GM18861 (cell line): Measurements from ENCODE around the gene CNOT6L.
"Not testable (repeated sequence)": the region's sequence is repeated elsewhere in the genome, so short reads cannot be mapped to it uniquely, and the experiment has no call there.

Source experiments
- ATAC-seq: cut with Tn5 transposase; IDR thresholded peaks from one replicate; pipeline ENCODE4 v1.9.1; 2021; ENCODE audit not compliant: unreplicated experiment

CNOT6L gene

DNA sequence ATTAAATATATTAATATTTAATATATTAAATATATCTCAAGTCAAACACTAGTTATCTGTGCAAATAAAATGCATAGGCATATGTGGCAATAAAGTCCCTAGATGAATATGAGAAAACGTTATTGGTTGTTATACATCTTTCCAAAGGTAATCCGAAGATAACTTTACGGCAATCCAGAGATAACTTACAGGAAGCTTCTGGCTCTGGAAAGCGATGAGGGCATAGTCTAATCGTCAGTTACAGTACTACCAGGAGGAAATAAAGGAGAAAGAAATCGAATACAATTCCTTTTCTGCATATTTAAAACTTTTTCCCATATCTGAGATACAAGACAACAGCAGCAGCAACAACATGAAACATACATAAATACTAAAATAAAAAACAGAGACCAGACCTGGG, 35.3 kb downstream of the CNOT6L start:
- no peak for ATAC-seq

DNA sequence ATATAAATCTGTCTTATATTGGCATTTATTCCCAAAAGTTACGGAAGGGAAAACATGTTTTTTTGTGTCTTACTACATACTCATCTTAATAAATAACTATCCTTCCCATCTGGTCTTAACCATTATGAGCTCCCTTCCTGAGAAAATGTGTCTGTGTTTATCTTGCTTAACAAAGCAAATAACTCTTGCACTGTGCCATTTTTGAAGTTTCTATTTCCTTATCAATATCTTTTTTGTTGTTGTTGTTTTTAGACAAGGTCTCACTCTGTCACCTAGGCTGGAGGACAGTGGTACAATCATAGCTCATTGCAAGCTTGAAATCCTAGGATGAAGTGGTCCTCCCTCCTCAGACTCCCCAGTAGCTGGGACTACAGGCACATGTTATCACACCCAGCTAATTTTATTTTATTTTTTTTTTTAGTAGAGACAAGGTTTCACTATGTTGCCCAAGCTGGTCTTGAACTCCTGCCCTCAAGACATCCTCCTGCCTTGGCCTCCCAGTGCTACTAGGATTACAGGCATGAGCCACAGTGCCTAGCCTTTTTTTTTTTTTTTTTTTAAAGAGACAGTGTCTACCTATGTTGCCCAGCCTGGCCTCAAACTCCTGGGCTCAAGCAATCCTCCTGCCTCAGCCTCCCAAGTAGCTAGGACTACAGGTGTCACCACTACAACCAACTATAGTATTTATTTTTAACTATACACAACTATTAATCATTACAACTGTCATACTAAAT, 36.9 kb downstream of the CNOT6L start:
- ATAC-seq, result no peak

DNA sequence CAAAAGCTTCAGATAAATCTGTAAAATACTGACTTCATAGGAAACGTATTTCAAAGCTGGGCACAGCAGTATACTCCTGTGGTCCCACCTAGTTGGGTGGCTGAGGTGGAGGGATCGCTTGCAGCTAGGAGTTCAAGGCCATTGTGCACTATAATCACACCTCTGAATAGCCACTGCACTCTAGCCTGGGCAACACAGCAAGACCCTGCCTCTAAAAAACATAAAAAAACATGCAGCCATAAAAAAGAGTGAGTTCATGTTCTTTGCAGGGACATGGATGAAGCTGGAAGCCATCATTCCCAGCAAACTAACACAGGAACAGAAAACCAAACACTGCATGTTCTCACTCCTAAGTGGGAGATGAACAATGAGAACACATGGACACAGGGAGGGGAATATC, 38.4 kb downstream of the CNOT6L start:
- ATAC-seq, result not testable (repeated sequence)

DNA sequence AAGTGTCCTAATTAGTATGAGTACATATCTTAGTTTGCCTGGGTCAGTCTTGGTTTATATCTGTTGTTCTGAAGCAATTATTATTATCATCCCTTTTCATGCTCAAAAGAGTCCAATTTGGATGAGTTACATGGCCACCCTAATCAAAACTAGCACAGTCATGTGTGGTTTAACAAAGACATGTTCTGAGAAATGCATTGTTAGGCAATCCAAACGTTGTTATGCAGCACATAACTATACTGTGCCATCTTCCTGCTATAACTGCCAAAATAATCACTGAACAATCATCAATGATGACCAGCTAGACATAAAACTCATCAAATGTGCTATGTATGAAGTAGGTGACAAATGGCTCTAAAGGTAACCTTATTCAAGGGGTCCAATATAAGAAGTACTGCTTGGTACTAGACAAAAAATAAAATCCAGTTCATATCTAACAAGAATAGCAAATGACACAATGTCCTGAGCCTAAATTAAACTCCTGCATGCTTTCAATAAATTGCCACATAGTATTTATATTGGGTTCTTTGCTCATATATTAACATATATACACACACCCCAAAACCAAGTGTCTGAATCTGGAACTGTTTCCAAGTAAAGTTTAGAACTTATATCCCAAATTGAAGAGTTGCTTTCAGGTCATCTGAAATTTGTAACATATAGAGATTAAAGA, 41.9 kb downstream of the CNOT6L start:
- ATAC-seq, result no peak

GRCh38 chr4:77776182-77777134, 42.7 kb downstream of the CNOT6L start:
- no peak for ATAC-seq

- ATAC-seq, result no peak
These were observed 46.1 kb downstream of the CNOT6L start for GRCh38 chr4:77773101-77773500.

GRCh38 chr4:77771566-77771965, 47.6 kb downstream of the CNOT6L start:
- no peak for ATAC-seq

DNA sequence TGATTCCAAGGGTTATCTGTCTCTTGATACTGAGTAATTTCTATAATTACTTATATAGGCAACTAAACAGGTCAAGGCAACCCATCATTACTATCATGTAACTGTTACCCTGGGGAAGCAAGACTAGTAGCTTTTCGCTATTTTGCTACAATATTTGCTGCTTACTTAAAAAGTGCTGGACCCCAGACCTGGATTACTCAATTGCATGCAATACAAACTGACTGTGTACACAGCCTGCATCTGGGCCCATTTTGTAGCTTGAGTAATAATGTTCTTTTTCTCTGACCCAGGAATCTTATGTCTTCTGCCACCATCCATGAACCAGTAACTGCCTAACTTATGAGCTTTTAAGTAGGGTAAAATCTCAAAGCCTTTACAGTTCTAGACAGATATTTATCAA, 53.4 kb downstream of the CNOT6L start:
- no peak for ATAC-seq

GRCh38 chr4:77762531-77762930, 56.6 kb downstream of the CNOT6L start:
- no peak for ATAC-seq

- ATAC-seq, result no peak
These were observed 57.6 kb downstream of the CNOT6L start for GRCh38 chr4:77761595-77761994.

DNA sequence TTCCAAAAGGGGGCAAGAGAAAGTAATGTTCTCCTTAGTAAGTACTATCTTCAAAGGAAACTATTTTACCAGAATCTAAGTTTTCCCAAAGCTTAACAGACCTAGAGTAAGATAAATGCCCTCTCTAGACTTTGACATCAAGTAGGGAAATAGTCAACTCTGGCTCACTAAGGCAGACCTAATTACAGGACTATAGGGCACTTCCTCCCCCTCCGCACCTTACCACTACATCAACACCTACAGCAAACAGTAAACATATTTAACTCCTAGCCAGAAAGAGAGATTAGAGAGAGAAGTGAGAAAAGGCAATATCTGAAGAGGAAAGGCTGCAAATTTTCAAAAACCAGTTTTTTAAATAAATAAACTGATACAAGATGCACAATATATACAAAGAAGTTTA, 60.4 kb downstream of the CNOT6L start:
- no peak for ATAC-seq

DNA sequence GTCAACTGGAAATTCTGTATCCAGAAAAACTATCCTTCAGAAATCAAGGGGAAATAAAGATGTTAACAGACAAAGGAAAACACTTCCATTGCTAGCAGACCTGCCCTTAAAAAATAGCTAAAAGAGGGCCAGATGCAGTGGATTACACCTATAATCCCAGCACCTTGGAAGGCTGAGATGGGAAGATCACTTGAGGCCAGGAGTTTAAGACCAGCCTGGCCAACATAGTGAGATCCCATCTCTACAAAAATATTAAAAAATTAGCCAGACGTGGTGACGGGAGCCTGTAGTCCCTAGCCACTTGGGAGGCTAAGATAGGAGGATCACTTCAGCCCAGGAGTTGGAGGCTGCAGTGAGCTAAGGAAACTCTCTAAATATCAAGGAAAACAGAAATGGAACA, 67.4 kb downstream of the CNOT6L start:
- no peak for ATAC-seq

- no peak for ATAC-seq
These were observed 73.4 kb downstream of the CNOT6L start for GRCh38 chr4:77745792-77746191.

DNA sequence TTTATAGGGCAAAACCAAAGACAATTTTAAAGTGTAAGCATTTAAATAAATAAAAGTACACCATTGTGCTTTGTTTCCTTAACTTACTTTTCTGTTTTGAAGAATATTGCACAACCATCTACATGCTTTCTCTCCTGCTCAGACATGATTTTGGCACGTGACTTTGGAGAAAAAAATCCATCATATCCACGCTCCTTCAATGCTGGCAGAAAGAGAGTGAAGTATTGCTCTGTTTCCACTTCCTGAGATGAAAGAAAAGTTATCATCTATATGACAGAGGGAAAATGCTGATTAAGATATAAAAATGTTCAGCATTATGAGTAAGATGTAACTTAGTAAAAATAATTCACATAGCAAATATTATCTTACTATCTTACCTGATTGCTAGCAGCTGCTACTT, 77.1 kb downstream of the CNOT6L start:
- no peak for ATAC-seq

DNA sequence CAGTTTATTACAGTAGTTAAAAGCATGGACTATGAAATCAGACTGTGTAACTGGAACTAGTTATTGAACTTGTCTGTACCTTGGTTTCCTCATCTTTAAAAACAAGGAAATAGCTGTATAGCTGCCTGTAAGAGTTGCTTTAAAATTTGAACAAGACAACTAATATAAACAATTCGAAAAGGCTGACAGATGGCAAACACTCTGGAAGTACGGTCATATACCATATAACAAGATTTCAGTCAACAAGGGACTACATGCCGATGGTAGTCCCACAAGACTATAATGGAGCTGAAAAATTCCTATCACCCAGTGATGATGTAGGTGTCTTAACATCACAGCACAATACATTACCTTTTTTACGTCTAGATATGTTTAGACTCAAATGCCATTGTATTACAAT, 78.7 kb downstream of the CNOT6L start:
- no peak for ATAC-seq

DNA sequence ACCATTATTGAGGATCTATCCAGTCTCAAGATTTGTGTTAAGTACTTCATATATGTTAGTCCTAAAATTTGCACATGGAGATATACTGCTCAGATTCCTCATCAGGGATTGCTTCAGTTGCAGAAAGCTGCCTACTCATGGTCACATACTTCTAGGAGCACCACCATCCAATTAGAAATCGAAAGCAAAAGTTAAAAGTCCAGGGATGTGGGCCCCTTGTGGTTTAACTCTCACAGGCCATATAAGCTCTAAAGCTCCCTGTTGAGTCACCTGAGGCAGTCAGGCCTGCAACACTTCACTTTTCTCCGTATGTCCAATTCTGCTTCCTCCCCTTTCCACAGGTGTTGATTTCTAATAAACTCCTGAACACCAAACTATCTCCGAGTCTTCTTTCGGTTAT, 84.2 kb downstream of the CNOT6L start:
- peak; percentile 90 for ATAC-seq

GRCh38 chr4:77731656-77732055, 87.5 kb downstream of the CNOT6L start:
- ATAC-seq, result no peak

DNA sequence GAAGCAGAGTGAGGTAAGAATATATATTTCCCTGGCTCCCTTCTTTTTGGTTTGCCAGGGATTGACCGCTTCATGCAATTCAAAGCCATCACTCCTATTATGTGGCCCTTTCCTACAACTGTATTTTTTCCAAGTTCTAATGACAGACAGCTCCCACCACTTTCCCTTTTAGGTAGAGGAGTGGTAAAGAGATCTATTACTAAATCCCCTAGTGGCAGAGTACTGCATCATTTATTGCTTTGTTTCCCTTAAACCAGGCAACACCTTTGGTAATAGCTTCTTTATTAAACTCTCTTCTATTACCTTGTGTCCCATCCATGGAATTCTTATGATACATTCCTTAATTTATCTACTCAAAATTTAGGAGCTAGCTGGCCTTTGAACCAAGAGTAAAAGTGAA, 90.7 kb downstream of the CNOT6L start:
- no peak for ATAC-seq

DNA sequence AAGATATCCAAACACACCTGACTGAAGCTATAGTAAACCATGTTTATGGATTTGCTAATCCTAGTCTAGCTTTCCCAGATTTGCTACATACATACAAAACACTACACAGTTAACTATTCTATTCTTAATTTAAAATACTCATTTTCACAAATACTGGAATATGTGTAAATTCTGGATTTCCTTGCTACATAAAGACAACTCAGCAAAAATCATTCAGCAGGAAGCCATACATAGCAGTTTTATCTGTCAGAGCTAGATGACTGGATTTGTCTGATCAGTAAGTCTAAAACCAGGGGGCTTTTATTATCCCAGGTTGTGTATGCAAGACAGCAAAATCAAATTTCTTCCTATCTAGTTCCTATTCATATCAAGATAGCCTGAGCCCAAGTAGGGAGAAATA, 98.1 kb downstream of the CNOT6L start:
- ATAC-seq, result no peak

GRCh38 chr4:77718500-77718899, 100.7 kb downstream of the CNOT6L start:
- not testable (repeated sequence) for ATAC-seq

DNA sequence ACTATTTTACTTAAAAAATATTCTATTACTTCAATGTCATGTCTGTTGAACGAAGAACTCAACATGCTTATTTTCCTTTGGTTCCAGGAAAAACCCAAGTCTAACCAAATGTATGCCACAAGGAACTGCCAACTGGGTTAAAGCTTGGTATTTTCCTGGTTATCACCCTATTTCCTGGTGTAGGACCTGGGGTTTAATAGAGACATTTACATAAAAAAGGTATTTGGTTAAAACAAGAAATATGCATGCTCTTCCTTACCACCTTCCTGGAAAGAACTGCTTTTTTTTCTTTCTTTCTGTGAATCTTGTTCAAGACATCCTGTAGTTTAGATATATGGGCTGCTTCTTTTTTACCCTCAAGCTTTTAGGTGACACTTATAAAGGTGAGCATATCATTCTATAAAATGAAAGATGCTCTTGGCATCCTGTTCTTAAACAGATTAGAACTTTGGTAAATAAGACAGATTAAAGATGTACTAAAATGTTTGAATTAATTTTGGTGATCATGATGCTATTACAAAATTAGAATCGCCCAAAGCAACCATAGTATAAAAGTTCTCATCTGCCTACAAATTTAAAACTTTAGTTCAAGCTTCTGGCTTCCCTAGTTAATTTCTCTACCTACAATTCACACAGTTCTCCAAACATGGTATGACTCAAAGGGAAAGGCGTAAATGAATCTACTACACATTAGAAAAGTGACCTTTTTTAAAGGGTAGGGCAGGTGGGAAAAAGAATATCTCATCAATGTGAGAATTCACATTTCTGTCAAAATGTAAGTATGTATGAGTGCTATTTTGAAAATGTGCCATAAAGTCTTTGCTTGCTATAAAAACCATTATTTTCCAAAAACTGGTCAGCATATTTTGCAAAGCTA, 103.5 kb downstream of the CNOT6L start:
- no peak for ATAC-seq
